ENCODE results near the gene SMG7.

Gene SMG7

GRCh38 chr1:183515002-183515689 lies 42.8 kb downstream of the SMG7 start:
- DNase-seq (ENCODE audit: low read depth), result peak; percentile 79

GRCh38 chr1:183516725-183517124 lies 44.4 kb downstream of the SMG7 start:
- DNase-seq (ENCODE audit: low read depth), result no peak

- no peak for DNase-seq (ENCODE audit: low read depth)
Observed at GRCh38 chr1:183517401-183517800, 45.1 kb downstream of the SMG7 start.

DNA sequence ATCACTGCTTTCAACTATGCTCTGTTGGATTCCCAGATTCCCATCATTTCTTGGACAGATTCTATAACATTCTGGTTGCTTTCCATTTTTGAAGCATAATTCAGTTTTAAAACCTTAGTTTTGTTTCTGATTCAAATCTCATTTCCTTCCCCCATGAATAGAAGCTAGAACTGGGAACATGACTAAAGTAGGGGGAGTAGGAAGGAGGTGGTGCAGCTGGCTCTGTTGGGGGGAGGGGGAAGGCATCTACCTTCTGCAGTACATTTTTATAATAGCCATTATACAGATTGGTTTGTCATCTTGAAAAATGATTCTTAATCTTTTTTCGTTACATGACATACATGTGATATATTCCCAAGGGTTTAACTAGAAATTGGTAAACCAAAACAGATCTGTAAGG lies 48.1 kb downstream of the SMG7 start:
- no peak for DNase-seq (ENCODE audit: low read depth)

- no peak for DNase-seq (ENCODE audit: low read depth)
Observed at GRCh38 chr1:183522104-183522503, 49.8 kb downstream of the SMG7 start.

DNA sequence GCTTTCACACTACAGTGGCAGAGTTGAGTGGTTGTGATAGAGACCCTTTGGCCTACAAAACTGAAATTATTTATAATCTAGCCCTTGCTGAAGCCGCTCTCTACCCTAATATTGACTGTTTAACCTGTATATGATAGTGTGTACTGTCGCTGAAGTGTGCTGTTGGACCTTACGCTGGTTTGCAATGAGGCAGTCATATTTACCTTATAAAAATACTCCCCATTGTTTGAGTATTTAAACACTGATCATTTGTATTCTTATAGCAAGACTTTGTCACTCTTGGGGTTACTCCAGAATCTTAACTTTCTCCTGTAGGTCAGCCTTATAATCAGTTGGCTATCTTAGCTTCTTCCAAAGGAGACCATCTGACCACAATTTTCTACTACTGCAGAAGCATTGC lies 56.3 kb downstream of the SMG7 start:
- no peak for DNase-seq (ENCODE audit: low read depth)

DNA sequence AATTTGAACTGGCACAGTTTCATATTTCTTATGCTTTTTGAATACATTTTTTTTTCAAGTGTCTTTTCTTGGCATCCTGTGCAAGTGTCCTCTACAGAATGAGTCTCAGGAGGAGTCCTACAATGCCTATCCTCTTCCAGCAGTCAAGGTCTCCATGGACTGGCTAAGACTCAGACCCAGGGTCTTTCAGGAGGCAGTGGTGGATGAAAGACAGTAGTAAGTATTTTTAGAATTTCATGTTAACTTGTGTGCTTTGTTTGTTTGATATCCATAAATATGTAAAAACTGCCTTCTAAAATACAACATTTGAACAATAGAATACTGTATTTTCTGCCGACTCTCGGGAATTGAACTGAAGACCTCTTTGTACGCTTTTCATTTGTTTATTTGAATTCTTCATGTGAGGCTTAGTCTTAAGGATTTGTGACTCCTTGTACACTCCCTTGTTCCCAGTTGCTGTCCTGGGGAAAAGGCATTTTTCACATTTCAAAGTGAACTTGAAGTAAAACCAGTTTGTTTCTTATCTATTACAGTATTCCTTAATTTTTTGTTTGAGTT lies 61.4 kb downstream of the SMG7 start:
- DNase-seq (ENCODE audit: low read depth), result no peak

DNA sequence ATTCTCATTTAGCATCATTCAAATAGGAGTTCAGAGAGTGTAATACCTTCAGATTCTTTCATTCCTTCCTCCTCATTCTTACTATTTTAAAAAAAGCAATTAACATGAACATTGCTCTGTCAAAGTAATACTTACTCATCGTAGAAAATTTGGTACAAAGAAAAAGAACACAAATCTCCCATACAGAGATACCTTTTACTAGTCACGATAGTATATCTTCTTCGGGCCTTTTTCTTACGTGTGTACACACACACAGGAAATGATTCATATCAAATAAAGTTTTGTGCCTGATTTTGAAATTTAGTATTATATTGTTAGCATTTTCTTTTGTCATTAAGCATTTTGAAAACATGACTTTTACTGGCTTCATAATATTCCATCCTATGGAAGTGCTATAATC lies 65.1 kb downstream of the SMG7 start:
- DNase-seq (ENCODE audit: low read depth), result no peak

GRCh38 chr1:183543619-183544204 lies 71.4 kb downstream of the SMG7 start:
- DNase-seq (ENCODE audit: low read depth), result peak; percentile 61

DNA sequence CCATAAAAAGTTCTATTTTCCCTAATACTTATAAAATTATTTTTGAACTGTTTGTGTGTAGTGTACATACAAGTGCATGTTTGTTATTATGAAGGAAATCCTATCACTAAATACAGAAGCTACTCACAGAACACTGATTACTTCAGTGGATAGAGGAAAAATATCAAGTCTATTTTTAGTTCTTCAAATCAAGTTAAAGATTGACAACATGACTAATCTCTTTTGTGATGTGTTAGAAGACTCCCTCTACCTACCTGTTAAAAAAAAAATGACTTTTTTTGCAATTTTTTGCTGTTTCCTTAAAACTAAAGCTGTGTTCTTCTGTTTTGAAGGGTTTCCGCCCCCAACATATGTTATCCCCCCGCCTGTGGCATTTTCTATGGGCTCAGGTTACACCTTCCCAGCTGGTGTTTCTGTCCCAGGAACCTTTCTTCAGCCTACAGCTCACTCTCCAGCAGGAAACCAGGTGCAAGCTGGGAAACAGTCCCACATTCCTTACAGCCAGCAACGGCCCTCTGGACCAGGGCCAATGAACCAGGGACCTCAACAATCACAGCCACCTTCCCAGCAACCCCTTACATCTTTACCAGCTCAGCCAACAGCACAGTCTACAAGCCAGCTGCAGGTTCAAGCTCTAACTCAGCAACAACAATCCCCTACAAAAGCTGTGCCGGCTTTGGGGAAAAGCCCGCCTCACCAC lies 72.4 kb downstream of the SMG7 start:
- DNase-seq (ENCODE audit: low read depth), result no peak

DNA sequence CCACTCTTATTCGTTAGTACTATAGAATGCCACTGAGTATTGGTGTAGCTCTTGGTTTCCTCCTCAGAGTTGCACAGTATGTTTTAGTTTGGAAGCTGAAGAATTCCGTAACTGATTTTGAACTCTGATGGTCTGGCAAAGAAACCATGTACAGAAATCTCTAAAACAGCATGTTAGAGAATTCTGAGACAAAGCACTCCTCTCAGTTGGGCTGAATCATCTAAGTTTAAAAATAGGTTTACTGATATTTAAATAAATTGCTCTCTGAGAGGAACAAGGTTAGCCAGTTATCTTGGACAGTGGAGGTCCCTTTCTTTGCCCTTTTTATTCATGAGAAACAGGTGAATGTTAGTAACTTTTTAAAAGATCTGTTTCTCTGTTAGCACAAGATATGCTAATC lies 74.1 kb downstream of the SMG7 start:
- no peak for DNase-seq (ENCODE audit: low read depth)

- DNase-seq (ENCODE audit: low read depth), result no peak
Observed at GRCh38 chr1:183548116-183548515, 75.8 kb downstream of the SMG7 start.

GRCh38 chr1:183550915-183551314 lies 78.6 kb downstream of the SMG7 start:
- DNase-seq (ENCODE audit: low read depth), result no peak

DNA sequence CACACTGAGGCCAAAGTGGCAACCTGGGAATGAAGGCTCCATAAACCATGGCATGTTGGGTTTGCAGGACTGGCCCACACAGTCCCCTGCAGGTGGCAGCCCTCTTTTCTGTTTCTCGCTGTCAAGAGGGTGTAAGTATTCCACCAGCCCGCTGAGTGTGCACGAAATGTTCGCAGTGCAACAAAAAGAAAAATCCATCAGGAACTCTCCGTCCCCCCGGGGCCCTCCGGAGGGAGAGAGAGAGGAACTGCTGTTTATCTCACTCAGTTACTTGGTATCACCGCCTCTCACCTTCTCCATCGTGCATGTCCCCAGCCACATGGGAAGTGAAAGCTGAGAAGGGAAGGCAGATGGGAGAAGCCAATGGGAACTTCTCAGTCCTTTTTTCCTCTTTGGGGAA lies 79.6 kb downstream of the SMG7 start:
- no peak for DNase-seq (ENCODE audit: low read depth)

DNA sequence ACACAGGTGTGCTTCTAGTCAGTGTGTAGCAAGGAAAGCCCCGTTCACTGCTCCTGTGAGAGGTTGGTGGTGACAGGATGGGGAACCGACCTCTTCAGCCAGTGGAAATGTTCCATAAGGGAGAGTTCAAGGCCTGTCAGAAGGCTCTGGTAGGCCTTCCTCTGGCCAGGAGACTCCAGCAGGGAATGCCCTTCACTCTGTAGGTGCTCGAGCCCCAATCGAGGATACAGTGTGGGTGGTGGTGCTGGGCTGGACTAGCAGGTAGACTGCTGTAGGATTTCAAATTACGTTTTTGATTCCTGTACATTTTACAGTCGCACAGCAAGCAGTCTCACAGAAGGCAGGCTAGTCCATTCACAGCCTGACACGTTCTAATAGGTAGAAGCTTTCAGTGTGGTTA lies 80.1 kb downstream of the SMG7 start:
- DNase-seq (ENCODE audit: low read depth), result no peak

DNA sequence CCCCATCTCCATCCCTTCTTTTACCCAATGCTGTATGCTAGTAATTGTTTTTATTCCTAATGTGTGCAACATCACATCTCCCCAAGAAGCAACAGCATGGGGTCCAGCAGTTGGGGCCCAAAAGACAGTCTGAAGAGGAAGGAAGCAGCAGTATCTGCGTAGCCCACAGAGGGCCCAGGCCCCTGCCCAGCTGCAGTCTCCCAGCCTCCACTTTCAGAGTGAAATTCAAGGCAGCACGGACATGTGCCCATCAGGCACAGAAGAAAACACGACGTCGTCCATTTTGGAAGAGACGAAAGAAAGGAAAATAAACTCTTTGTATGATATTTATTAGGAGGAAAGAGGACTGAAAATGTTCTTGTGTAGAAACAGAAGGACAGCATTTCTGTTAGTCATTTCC lies 80.6 kb downstream of the SMG7 start:
- DNase-seq (ENCODE audit: low read depth), result no peak

DNA sequence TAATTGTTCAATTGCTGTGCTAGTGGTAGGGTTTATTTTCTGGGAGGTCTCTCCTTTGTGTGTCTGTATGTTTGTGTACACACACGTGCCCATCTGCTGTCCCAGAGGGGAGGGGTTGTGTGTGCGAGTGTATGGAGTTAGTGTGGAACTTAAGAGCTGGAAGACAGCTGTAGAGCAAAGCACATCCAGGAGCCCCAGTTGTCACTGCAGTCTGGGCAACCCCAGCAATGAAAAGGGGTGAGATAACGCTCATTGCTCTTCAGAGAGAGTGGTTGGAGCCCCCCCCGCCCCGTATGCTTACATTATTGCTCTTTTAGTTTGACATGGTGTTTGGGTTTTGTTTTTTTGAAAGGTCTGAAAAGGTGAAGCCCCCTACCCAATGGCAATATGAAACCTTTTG lies 81.0 kb downstream of the SMG7 start:
- DNase-seq (ENCODE audit: low read depth), result no peak

- DNase-seq (ENCODE audit: low read depth), result no peak
Observed at GRCh38 chr1:183553764-183554163, 81.5 kb downstream of the SMG7 start.

DNA sequence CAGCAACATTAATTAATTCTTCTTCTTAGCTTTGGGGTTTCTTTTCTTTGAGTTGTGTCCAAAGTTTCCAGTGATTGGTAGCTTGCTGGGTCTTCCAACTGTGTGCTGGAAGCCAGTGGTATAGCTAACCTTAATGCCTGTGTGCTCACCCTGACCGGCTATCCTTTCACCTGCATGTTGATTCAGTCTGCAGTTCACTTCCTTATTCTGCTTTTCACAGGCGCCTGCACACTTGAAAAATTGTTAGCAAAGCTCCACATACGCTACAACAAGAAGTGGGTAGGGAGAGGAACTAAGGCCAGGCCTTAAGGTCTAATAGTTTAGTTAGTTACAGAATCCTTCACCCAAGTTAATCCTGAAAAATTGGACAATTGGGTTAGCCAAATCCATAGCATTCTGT lies 82.3 kb downstream of the SMG7 start:
- DNase-seq (ENCODE audit: low read depth), result no peak

GRCh38 chr1:183559061-183559460 lies 86.8 kb downstream of the SMG7 start:
- DNase-seq (ENCODE audit: low read depth), result no peak

GRCh38 chr1:183562701-183563100 lies 90.4 kb downstream of the SMG7 start:
- DNase-seq (ENCODE audit: low read depth), result no peak

DNA sequence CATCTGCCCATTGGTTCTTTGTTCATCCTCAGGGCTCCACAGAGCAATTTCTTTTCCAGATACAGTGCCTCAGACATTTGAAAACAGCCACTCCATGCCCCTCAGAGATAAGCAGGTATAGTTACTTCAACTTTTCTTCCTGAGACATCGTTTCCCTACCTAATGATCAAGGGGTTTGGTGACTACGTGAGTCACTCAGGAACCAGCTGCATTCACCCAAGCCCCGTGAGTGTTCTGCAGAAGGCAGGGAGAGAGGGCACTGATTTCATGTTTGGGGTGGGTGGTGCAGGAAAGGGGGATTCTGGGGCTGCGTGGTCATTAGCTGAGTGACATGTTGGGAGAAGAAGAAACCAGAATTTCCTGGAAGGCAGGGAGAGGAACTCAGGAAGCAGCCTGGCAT lies 93.0 kb downstream of the SMG7 start:
- DNase-seq (ENCODE audit: low read depth), result no peak

DNA sequence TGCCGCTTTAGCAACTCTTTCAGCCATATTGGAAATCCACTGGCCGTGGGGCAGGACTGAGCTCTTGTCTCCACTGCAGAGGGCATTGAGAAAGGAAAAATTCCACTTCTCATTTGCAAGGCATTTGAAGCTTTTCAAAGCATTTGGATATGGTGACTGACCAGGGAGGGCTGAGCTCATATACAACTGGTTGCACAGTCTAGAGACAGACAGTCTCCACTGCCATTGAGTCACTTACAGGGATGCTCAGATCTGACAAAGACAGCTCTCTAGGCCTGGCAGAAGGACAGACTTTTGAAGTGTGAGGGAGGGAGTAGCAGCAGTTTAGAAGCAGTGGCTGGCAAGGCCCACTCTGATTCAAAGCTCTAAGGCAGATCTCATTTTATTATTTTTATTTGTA lies 93.7 kb downstream of the SMG7 start:
- no peak for DNase-seq (ENCODE audit: low read depth)

Data from stromal cell of bone marrow (primary cell).